Naive B cell (primary cell): ENCODE results near the gene E2F8. TPM values are rescaled to one million over a fixed set of nuclear protein-coding genes. Genes with fewer than 3 reads are reported as not detected.

Source experiments
- ATAC-seq, 2 donors: fragments of 150-1000 bp; cut with Tn5 transposase; 2 replicates each; pipeline ENCODE4 v1.10.0; 2021; ENCODE audit warnings: low read depth in 2 of 2, mild to moderate bottlenecking in 2 of 2, moderate library complexity in 2 of 2
- DNase-seq: peaks from one replicate; pipeline ENCODE4 v3.0.0; 2022
- H3K27ac Mint-ChIP-seq, 6 donors: one replicate each; pipeline ENCODE4 v1.8.0; 2020 to 2022; ENCODE audit warnings: mild to moderate bottlenecking in 6 of 6, mixed read lengths in 6 of 6, moderate library complexity in 5 of 6, inconsistent platforms in 2 of 6
- H3K27me3 Mint-ChIP-seq, 3 donors: one replicate each; pipeline ENCODE4 v1.8.0; 2021 to 2022; ENCODE audit warnings: mixed read lengths in 3 of 3, mild to moderate bottlenecking in 1 of 3
- H3K36me3 Mint-ChIP-seq, 2 donors: one replicate each; pipeline ENCODE4 v1.8.0; 2020 to 2022; ENCODE audit warnings: mixed read lengths in 2 of 2, inconsistent platforms in 1 of 2, mild to moderate bottlenecking in 1 of 2
- H3K4me1 Mint-ChIP-seq, 3 donors: one replicate each; pipeline ENCODE4 v1.8.0; 2020 to 2022; ENCODE audit warnings: mixed read lengths in 3 of 3, inconsistent platforms in 1 of 3, mild to moderate bottlenecking in 1 of 3, moderate library complexity in 1 of 3
- H3K4me3 Mint-ChIP-seq, 8 donors: one replicate each; pipeline ENCODE4 v1.8.0; 2020 to 2022; ENCODE audit warnings: mild to moderate bottlenecking in 8 of 8, mixed read lengths in 8 of 8, moderate library complexity in 8 of 8, inconsistent platforms in 2 of 8
- H3K9me3 Mint-ChIP-seq, 7 donors: one replicate each; pipeline ENCODE4 v1.8.0; 2020 to 2022; ENCODE audit warnings: mixed read lengths in 7 of 7, mild to moderate bottlenecking in 5 of 7, inconsistent platforms in 2 of 7, moderate library complexity in 1 of 7
- polyA plus RNA-seq, 6 donors: library from polyadenylated mRNA; unstranded; fragments of 300-500 nt; fragmentation: Illumina TruSeq; gene quantifications; one replicate each; pipeline ENCODE4 v1.2.3, GENCODE V29; 2021; ENCODE audit warnings: low read depth in 6 of 6

The E2F8 gene
- polyA plus RNA-seq, 6 donors from 2014 or later: not detected

GRCh38 chr11:19244621-19245020 lies 3.9 kb upstream of the E2F8 start:
- DNase-seq (no peak), ATAC-seq (no peak)
- Mint-ChIP-seq H3K9me3 (peaks cover 0 to 8% (median 3%) of the 10 kb centered on the region in 7 donors), H3K4me3 (peak overlapping the region in 1 of 8 donors; percentile 37), H3K27ac (no peak overlapping the region), H3K36me3 (peaks cover 0 to 7% of the 10 kb centered on the region in 2 donors), H3K27me3 (peaks cover 35 to 49% (median 45%) of the 10 kb centered on the region in 3 donors), H3K4me1 (peaks cover 15 to 25% (median 19%) of the 10 kb centered on the region in 3 donors)

GRCh38 chr11:19244084-19244483 lies 3.3 kb upstream of the E2F8 start:
- H3K4me3 Mint-ChIP-seq: no peak overlapping the region
- peaks cover 0 to 7% of the 10 kb centered on the region in 2 donors for H3K36me3 Mint-ChIP-seq
- H3K4me1 Mint-ChIP-seq: peaks cover 15 to 25% (median 19%) of the 10 kb centered on the region in 3 donors
- peaks cover 0 to 3% (median under 1%) of the 10 kb centered on the region in 7 donors for H3K9me3 Mint-ChIP-seq
- DNase-seq: no peak
- H3K27me3 Mint-ChIP-seq: peaks cover 35 to 49% (median 48%) of the 10 kb centered on the region in 3 donors
- ATAC-seq: no peak
- no peak overlapping the region for H3K27ac Mint-ChIP-seq

GRCh38 chr11:19243613-19244012 lies 2.9 kb upstream of the E2F8 start:
- Mint-ChIP-seq H3K4me1 (peaks cover 15 to 25% (median 19%) of the 10 kb centered on the region in 3 donors), H3K27ac (no peak overlapping the region), H3K4me3 (peak overlapping the region in 1 of 8 donors; percentile 34), H3K9me3 (peaks cover 0 to 3% (median 0%) of the 10 kb centered on the region in 7 donors), H3K27me3 (peaks cover 35 to 50% (median 50%) of the 10 kb centered on the region in 3 donors), H3K36me3 (peaks cover 0 to 7% of the 10 kb centered on the region in 2 donors)
- no peak for ATAC-seq
- DNase-seq: no peak

GRCh38 chr11:19243143-19243542 lies 2.4 kb upstream of the E2F8 start:
- H3K4me1 Mint-ChIP-seq: peaks cover 15 to 25% (median 19%) of the 10 kb centered on the region in 3 donors
- H3K36me3 Mint-ChIP-seq: peaks cover 0 to 7% of the 10 kb centered on the region in 2 donors
- H3K9me3 Mint-ChIP-seq: peaks cover 0 to 1% (median 0%) of the 10 kb centered on the region in 7 donors
- peaks cover 35 to 48% (median 45%) of the 10 kb centered on the region in 3 donors for H3K27me3 Mint-ChIP-seq
- DNase-seq (no peak), ATAC-seq (no peak)
- peak overlapping the region in 3 of 8 donors; percentile 41 to 90 (median 78) for H3K4me3 Mint-ChIP-seq
- no peak overlapping the region for H3K27ac Mint-ChIP-seq

- no peak for ATAC-seq
- Mint-ChIP-seq H3K36me3 (peaks cover 0 to 7% of the 10 kb centered on the region in 2 donors), H3K4me1 (peaks cover 15 to 25% (median 19%) of the 10 kb centered on the region in 3 donors), H3K9me3 (peaks cover 0 to 1% (median 0%) of the 10 kb centered on the region in 7 donors), H3K4me3 (peak overlapping the region; percentile 78 to 90 (median 88)), H3K27ac (peak overlapping the region in 2 of 6 donors; percentile 28 to 92), H3K27me3 (peaks cover 35 to 44% (median 41%) of the 10 kb centered on the region in 3 donors)
- no peak for DNase-seq
Measured at GRCh38 chr11:19242179-19242932, 1.6 kb upstream of the E2F8 start.

- H3K9me3 Mint-ChIP-seq: peaks cover 0 to 1% (median 0%) of the 10 kb centered on the region in 7 donors
- H3K4me3 Mint-ChIP-seq: peak overlapping the region; percentile 78 to 95 (median 90)
- H3K36me3 Mint-ChIP-seq: peaks cover 0 to 7% of the 10 kb centered on the region in 2 donors
- H3K4me1 Mint-ChIP-seq: peaks cover 15 to 25% (median 19%) of the 10 kb centered on the region in 3 donors
- peak; percentile 14 to 28 for ATAC-seq
- peaks cover 29 to 41% (median 40%) of the 10 kb centered on the region in 3 donors for H3K27me3 Mint-ChIP-seq
- peak overlapping the region in 1 of 6 donors; percentile 28 for H3K27ac Mint-ChIP-seq
- no peak for DNase-seq
Measured at GRCh38 chr11:19241260-19242178, 774 bp upstream of the E2F8 start.

GRCh38 chr11:19239039-19239438 lies 1.7 kb downstream of the E2F8 start:
- DNase-seq (no peak), ATAC-seq (no peak)
- Mint-ChIP-seq H3K36me3 (peaks cover 0 to 7% of the 10 kb centered on the region in 2 donors), H3K27ac (no peak overlapping the region), H3K9me3 (peaks cover 0 to 3% (median 0%) of the 10 kb centered on the region in 7 donors), H3K4me3 (peak overlapping the region in 3 of 8 donors; percentile 35 to 67 (median 56)), H3K27me3 (peaks cover 21 to 41% (median 36%) of the 10 kb centered on the region in 3 donors), H3K4me1 (peaks cover 15 to 25% (median 19%) of the 10 kb centered on the region in 3 donors)

- no peak for ATAC-seq
- no peak for DNase-seq
- Mint-ChIP-seq H3K27ac (no peak overlapping the region), H3K4me3 (no peak overlapping the region), H3K9me3 (peaks cover 0 to 3% (median 0%) of the 10 kb centered on the region in 7 donors), H3K4me1 (peaks cover 15 to 19% (median 19%) of the 10 kb centered on the region in 3 donors), H3K36me3 (peaks cover 0 to 7% of the 10 kb centered on the region in 2 donors), H3K27me3 (peaks cover 18 to 29% (median 25%) of the 10 kb centered on the region in 3 donors)
Measured at GRCh38 chr11:19237813-19238212, 2.9 kb downstream of the E2F8 start.

GRCh38 chr11:19237381-19237780 lies 3.4 kb downstream of the E2F8 start:
- ATAC-seq (no peak), DNase-seq (no peak)
- no peak overlapping the region for H3K27ac Mint-ChIP-seq
- H3K9me3 Mint-ChIP-seq: peaks cover 0 to 3% (median 0%) of the 10 kb centered on the region in 7 donors
- peaks cover 14 to 16% (median 15%) of the 10 kb centered on the region in 3 donors for H3K4me1 Mint-ChIP-seq
- H3K36me3 Mint-ChIP-seq: peaks cover 0 to 6% of the 10 kb centered on the region in 2 donors
- H3K27me3 Mint-ChIP-seq: peaks cover 14 to 25% (median 21%) of the 10 kb centered on the region in 3 donors
- H3K4me3 Mint-ChIP-seq: no peak overlapping the region

- no peaks in the 10 kb centered on the region for H3K36me3 Mint-ChIP-seq
- ATAC-seq (no peak), DNase-seq (no peak)
- peaks cover 0 to 7% (median 4%) of the 10 kb centered on the region in 3 donors for H3K27me3 Mint-ChIP-seq
- H3K9me3 Mint-ChIP-seq: peaks cover 0 to 3% (median 0%) of the 10 kb centered on the region in 7 donors
- H3K4me3 Mint-ChIP-seq: no peak overlapping the region
- H3K4me1 Mint-ChIP-seq: no peaks in the 10 kb centered on the region
- no peak overlapping the region for H3K27ac Mint-ChIP-seq
Measured at GRCh38 chr11:19234231-19234817, 6.4 kb downstream of the E2F8 start.

GRCh38 chr11:19232910-19233503 lies 7.7 kb downstream of the E2F8 start:
- DNase-seq (no peak), ATAC-seq (no peak)
- Mint-ChIP-seq H3K4me3 (no peak overlapping the region), H3K27me3 (peaks cover 0 to 4% (median 0%) of the 10 kb centered on the region in 3 donors), H3K4me1 (no peaks in the 10 kb centered on the region), H3K9me3 (peaks cover 0 to 3% (median 0%) of the 10 kb centered on the region in 7 donors), H3K27ac (no peak overlapping the region), H3K36me3 (no peaks in the 10 kb centered on the region)

GRCh38 chr11:19229671-19230070 lies 11.1 kb downstream of the E2F8 start:
- peak overlapping the region in 2 of 6 donors; percentile 52 to 56 for H3K27ac Mint-ChIP-seq
- H3K4me3 Mint-ChIP-seq: no peak overlapping the region
- no peak for ATAC-seq
- DNase-seq: no peak
- peaks cover 0 to 2% (median 0%) of the 10 kb centered on the region in 7 donors for H3K9me3 Mint-ChIP-seq
- H3K27me3 Mint-ChIP-seq: no peaks in the 10 kb centered on the region
- no peaks in the 10 kb centered on the region for H3K36me3 Mint-ChIP-seq
- H3K4me1 Mint-ChIP-seq: no peaks in the 10 kb centered on the region
